CD4-positive, alpha-beta T cell treated with Interleukin-10 for 1 hour (primary cell): ENCODE measurements around the gene HOXD12.

ENCODE experiments used
- DNase-seq: peaks from one replicate; pipeline ENCODE4 v3.0.0-alpha.2; 2020

HOXD12 gene

DNA sequence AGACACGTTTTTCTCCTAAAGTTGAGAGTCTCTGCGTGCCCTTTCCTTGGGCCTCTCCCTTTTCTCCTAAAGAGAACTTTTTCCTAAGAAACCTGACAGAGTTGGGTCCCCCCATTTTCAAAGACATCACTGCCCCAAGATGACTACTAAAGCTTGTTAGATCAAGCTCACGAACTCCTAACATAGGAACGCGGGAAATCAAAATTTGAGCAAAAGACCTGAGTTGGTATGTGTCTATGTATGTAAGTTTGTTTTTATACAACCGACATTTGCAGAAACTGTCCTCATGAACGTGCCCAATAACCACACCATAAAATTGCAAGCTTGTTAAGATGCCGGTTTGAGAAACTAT is 5.7 kb upstream of the HOXD12 start:
- DNase-seq: no peak

DNA sequence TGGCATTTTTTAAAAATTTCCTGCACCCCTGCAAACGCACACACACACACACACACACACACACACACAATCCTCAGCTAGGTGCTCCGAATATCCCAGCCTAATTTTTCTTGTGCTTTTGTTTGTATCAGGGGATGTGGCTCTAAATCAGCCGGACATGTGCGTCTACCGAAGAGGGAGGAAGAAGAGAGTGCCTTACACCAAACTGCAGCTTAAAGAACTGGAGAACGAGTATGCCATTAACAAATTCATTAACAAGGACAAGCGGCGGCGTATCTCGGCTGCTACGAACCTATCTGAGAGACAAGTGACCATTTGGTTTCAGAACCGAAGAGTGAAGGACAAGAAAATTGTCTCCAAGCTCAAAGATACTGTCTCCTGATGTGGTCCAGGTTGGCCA is 5.2 kb upstream of the HOXD12 start:
- DNase-seq: no peak

DNA sequence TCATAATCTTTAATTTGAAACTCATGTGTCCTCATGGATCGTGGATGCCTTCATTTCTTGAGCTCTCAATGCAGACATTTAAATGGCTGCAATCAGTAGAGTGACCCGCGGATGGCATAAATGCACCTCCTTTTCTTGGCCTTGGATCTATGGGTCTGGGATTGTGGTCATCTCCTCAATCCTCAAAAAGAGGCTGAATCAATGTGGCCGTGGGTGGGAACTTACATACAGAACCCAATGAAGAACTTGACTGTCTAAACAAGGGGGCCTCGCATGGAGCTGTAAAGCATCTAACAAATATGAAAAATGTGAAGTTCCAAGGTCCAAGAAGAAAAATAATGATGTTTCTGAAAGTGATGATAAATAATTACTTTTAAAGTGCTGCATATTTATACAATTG is 4.2 kb upstream of the HOXD12 start:
- no peak for DNase-seq

DNA sequence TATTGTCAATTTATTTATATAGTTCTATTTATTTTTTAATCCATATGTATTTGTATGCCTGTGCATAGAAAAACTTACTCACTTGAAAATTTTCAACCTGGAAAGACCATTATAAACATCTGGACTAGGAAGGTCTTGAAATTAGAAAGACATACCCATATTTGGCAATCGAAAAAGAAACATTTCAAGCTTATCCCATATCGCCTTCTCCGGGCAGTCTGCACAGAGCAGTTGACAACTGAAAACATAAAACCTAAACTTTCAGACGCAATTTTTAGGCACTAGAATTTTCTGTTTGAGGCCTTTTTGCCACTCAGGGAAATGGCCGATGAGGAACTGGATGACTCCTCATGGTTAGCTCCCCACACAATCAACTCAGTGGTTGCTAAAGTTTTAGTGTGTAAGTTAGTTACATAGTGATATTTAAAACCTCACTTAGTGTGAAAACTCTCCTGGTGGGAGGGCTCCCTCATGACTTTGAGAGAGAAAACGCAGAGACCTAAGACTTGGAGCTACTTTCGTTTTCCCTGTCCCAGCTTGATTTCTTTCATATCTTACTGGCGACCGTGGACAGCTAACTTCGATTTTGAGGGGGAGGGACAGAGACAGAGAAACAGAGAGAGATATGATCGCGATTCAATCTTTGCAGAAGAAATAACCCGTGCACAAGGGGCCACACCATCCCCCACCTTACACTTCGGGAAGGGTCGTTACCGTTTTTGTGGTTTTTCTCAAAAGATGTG is 3.2 kb upstream of the HOXD12 start:
- no peak for DNase-seq

DNA sequence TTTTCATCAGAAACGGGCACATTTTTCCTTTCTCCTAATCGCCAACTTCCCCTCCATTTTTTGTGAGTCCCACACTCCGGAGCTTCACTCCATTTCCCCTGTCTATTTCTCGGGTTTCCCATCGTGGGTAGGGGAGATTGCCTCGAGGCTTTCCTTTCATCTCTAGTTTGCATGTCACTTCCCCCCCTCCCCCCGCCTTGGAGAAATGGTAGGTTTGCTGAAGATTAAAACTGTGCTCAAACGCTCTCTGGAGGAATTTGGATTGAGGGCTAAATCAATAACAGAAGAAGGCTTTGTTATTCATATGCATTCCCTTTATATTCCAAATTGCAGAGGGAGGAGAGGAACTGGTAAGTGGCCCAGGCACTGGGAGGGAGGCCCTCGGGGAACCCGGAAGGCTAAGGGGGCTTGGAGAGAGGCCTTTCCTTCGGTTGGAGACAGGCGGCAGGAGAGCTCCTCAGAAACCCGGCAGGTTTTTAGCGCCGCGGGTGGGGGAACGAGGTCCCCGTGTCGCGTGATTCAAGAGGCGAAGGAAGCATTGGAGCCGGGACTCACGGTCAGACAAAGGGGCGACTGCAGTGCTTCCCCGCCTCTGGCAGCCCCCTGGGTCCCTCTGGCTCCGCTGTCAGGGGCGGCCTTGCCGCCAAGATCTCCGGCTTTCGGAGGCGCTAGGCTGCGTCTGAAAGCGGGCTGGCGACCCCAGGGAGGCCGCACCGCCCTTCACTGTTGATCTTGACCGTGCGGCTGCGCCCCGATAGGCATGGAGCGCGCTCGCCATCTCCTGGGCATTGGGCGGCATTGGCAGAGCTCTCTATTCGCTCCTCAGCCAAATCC is 2.4 kb upstream of the HOXD12 start:
- peak; percentile 63 for DNase-seq

DNA sequence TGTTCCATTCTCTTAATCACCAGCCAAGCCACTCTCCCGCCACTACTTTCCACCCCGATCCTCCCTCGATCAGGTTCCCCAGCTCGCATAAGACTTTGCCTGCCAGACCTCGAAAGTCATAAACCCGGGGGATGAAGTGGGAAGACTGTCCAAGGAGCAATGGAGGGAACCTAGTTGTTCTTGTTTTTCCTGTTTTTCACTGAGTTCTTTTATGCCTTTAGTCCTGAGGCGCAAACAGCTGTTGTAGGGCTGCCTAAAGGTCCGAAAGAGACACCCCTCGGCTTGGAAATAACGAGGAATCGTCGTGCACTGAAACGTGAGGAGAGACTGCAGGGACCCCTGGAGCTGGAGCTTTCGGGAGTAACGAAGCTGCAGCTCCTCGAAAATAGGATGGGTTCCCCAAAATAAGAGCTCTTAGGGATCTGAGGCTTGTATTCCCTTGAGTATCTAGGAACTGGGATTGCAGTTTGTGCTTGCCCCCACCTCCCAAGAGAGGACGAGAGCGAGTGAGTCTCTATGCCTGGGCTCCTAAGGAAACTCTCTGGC is 1.7 kb upstream of the HOXD12 start:
- no peak for DNase-seq

DNA sequence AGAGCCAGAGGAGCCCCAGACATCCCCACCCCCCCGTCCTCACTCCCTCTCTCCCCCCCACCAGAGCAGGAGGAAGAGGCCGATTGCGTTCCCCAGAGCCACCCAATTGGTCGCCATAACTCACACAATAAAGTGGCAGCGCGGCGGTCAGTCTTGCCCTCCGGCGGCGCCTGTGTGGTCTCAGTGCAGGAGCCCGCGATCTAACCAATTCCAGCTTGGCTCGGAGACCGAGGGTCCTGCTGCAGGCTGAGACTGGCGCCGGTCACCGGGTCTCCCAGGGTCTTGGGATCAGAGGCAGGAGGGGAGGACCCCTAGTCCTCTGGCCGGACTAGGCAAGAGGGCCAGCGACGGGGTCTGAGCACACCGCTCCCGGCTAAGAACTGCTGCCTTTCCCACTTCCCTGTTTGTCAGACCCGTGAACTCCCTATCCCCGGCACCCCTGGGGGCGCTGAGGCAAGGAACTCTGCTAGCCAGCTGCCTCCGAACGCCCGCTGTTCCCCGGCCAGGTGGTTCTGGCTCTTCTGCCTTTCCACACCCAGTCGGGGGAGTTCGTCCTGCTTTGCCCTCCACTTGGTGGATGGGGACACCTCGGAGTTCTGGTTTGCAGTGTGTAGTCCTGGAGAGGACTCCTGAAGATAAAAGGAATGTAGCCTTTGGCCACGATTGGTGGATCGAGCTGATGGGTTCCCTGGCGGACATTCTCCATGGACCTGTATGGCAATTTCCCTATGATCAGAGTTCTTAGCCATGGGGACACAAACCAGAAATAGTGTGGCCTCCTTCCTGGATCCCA is 1.0 kb upstream of the HOXD12 start:
- DNase-seq: no peak

DNA sequence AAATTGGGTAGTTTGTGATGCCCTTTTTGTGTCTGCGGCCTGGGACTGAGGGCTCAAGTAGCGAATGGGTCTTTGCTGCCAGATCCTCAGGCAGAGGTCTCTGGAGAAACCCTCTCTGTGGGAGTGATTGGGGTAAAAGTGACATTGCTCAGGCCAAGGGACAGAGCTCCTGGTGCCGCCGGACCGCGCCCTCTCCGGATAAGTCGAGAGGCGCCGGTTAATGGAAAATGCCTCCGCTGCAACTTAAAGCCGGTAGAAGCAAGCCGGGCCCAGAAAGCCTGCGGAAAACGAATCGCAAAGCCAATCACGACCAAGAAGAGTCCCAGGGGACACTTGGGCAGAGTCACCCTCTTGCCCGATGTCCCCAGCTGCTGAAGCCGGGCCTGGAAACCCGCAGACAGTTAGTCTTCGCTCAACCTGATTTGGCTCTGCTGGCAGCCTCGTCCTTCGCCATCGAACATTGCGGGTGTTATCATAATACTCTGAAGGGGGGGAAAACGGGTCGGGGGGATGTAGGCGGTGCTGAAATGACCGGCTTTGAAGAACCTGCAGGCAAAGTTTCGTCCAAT is 352 bp upstream of the HOXD12 start:
- no peak for DNase-seq

DNA sequence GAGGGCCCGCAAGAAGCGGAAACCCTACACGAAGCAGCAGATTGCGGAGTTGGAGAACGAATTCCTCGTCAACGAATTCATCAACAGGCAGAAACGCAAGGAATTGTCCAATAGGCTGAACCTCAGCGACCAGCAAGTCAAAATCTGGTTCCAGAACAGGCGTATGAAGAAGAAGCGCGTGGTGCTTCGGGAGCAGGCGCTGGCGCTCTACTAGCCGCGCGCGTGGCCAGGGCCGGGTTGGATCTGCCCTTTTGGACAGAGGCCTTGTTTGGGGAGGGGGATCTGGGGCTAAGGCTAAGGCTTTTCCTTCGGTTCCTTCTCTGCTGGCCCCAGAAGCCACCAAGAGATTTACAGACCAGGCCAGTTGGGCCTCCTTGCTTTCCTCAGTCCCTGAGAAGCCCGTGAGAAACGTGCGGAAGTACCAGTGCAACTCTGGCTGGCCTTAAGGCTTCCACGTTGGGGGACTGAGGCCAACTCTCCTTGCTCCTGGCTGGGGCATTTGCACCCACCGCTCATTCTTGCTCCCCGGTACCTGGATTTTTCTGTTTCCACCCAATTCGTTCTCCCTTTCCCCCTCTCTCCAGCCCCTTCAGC is 1.0 kb downstream of the HOXD12 start:
- no peak for DNase-seq

DNA sequence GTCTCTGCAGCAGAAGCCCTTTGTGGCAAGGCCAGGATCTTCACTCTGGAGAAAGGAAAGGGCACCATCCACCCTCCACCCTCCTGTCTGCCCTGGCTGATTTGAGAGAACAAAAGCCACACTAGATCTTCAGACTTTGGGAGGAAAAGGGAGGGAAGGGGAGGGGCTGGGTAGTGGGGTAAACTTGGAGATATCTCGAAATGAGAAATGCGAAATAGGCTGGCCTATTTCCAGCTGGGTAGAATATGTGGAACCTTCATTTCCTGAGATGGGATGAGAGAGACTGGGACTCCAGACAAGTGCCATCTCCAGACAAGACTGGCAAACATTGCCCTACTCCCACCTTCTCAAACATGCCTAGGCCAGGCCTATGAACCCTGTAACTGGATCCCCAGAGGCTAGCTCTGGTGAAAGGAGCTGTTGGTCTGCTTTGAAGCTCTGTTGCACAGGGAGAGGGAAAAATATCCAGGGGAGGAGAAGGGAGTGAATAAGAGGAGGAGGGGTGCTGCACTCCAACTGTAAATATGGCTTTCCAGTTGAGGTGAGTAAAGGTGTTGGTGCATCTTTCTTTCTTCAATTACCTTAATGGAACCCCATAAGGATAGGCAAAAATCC is 1.7 kb downstream of the HOXD12 start:
- no peak for DNase-seq

DNA sequence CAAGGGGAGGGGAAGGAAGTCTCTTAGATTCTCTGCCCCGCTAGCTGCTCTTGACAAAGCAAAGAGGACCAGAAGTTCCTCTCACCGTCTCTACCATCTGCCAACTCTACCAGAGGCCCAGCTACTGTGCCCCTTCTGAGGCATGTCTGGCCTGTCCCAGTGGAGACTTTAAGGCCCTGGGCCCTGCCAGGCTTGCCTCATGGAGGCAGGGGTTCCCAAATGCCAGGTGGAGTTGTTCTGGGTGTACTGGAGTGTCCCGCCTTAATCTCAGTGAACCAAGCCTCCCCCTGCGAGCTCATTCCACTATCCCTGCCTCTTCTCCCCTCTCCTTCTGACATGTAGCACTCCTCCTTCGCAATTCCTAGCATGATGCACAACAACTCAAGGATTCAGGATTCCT is 2.2 kb downstream of the HOXD12 start:
- no peak for DNase-seq

DNA sequence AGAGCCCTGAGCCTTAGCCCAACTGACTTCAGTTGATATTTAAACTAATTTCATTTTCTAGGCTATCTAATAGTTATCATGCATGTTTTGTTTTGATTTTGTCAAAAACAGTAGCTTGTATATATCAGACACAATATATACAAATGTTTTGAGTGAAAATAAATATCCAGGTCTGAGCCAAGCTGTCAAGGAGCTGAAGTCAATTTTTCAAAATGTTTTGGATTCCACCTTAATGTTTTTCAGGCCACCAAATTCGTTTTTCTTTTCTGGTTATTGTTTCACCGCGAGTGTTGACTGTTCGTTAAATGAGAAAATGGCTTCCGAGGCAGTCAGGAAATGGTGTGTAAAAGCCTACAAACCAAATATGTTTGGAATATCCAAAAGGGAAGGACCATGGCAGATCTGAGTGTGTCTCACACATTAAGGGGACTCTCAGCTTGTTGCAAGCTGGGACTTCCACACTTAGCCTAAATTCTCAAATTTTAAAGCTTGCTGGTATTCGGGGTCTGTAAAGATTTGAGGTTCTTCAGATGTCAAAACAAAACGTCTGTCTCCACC is 2.8 kb downstream of the HOXD12 start:
- no peak for DNase-seq

DNA sequence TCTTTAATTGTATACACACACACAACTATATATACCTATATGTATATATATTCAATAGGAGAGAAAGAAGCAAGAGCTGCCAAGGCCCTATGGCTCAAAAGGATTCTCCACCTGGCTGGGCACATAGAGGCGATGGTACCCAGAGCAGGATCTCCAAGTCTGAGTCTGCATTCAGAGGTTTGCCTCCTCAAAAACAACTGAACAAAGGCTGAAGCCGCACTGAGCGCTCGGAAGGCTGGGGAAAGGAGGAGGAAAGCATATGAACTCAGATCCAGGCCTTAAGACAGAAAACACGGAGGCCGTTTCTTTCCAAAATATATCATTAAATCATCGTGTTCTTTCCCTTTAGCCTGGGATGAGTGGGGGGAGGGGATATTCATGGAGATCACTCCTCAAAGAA is 3.6 kb downstream of the HOXD12 start:
- DNase-seq: no peak

DNA sequence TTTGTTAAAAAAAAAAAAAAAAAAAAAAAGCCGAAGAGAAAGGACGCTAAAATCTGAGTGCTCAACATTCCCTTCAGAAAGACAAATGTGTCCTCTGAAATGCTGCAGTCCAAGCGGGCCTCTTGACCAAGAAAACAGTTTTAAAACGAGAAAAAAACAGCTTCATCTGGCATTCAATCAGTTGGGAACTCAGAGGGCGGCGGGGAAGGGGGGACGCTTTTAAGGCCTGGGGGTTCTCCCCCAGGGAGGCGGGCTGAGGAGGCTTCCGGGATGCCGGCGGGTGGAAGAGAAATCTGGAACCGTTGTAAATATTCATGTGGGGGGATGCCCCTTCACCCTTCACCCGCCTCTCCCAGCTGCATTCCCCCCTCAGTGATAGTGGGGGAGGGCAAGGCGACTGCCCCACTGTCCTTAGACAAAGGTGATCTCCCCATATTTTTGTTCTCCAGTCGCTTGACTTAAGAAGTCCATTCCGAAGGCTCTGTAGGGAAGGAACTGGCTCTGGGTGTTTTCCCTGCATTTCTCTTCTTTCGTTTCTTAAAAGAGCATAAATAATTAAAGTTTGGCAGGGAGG is 4.2 kb downstream of the HOXD12 start:
- DNase-seq: no peak

DNA sequence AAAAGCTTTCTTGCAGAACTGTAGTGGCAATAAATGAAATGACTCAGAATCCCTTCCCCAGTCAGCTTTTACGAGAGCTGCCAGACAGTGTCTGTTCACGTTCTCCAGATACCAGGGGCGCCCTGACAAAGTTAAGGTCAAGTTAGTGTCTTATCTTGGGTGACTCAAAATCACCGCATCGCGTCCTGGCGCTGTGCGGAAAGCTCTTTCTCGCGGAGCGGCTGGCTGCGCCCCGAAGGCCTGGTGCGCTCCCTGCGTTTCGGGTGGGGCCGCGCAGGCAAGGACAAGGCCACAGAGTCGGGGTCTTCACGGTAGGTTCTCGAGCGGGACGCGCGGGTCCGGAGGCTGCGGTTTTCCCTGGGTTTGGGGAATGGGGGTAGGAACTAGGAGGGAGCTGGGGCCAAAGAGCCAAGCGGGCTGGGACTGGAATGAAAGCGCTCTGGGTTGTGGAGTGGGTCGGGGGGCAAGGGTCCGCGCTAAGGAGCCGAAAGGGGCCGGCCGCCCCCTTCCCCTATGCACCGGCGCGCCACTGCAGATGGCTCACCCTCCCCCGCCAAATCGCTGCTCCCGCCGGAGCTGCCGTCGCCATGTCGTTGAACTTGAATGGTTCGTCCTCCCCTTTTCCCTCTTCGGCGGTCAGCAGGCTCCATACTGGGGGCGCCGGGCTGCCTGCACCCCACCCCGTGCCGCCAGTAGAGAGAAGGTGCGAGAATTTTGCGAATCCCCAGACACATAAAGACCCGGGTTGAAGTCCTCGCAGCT is 4.9 kb downstream of the HOXD12 start:
- no peak for DNase-seq

DNA sequence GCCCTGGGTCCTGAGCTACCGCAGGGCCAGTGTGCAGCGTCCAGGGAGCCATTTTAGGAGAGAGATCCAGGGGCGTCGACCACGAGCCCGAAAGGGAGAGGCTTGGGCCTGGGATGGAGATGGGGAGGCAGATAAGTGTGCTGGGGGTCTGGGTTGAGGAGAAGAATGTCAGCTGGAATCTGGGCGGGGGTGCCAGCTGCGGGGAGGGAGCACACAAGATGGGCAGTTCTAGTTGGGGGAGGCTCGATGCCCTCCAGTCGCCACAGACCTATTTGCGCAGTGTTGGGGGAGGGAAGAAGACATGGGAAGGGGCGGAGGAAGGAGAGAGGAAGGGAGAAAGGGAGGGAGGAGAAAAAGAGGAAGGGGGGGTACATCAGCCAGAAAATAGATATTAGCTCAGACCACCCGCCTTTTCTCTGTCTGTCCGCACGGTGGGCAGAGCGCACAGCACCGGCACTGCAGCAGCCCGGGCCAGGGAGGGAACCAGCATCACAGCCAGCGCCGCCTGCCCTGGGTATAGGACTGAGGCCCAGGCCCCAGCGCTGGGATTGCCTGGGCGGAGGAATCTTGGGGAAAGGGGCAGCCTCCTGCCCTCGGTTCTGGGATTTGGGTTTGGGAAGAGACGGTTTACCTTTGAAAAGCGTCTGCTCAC is 5.6 kb downstream of the HOXD12 start:
- DNase-seq: no peak

DNA sequence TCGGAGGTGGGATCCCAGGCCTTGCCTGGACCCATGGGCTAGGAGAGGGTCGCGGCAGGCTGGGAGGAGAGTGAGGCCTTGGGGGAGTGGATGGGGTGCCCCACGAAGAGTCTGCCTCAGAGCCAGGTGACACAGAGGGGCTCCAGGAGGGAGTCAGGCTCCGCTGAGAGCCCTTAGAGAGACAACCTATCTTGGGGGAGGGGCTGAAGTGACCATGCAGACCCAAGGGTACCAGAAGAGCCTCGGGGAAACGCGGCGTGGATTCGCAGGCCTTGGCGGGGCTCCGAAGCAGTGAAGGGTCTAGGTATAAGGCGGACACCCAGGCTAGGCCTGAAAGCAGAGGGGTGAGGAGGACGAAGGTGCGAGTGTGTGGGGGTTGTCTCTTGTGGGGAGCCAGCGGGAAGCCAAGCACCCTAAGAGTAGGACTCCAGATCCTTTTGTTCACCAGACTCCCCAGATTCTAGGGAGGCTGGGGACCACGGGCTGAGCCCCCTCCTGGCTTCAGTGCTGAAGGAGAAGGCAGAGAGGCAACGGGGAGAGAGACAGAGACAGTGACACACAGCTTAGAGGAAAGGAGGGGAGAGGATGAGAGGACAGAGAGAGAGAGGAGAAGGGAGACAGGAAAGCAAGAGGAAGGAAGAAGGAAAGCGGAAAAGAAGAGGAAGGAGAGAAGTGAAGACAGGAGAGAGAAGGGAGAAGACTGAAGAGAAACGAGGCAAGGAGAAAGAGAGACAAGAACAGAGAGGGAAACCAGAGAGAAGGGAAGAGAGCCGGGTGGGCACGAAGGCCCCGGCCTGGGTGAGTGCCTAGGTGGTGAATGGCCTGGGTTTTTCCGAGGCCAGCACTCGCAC is 6.4 kb downstream of the HOXD12 start:
- no peak for DNase-seq

DNA sequence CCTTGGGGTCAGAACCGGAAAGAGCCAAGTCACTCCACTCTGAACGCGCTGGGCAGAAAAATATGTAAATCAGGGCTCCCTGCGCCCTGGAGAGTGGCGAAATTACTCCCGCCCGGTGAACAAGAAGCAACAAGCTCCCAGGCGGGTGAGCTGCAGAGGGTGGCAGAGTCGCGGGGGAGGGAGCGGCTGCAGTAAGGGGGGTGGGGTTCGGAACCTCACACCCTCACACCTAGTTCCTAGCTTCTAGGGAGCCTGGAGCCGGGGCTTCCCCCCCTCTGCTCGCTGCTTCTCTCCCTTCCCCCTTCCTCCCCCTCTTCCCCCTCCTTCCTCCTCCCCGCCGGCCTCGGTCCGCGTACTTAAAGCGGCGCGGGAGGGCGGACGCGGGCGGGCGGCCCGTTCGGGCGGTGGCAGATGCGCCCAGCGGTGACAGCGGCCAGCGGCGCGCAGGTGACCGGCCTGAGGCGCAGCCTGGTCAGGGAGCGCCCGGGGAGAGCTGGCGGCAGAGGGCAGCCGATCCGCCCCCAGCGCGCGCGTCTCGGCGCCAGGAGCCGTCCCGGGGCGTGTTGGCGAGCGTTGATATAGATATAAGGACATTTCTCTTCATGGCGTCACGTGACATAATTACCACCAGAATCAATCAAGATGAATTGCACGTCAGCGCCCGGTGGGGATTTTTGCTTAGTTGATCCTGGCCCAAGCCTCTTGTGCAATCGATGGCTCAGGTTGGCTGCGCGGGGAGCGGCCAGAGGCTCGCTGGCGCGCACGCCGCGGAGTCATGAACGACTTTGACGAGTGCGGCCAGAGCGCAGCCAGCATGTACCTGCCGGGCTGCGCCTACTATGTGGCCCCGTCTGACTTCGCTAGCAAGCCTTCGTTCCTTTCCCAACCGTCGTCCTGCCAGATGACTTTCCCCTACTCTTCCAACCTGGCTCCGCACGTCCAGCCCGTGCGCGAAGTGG is 7.3 kb downstream of the HOXD12 start, which contains the start of gene HOXD11:
TSS of gene HOXD11 (plus strand) at position 700 of the 959 bp plus-strand sequence. CDS start at position 776, 76 bp downstream.
- DNase-seq: no peak
